Type B pancreatic cell (in vitro differentiated cells): ENCODE results near the gene ANKS1A. TPM values are rescaled to one million over a fixed set of nuclear protein-coding genes. Genes with fewer than 3 reads are reported as not detected.

ENCODE experiments used
- DNase-seq: peaks from one replicate; pipeline ENCODE4 v3.0.0; 2021; ENCODE audit warnings: mixed read lengths; ENCODE audit not compliant: unreplicated experiment; ENCODE audit errors: extremely low spot score
- H3K27ac Mint-ChIP-seq: 2 replicates; pipeline ENCODE4 v1.8.0; 2021; ENCODE audit warnings: mild to moderate bottlenecking, mixed read lengths
- H3K27me3 Mint-ChIP-seq: 2 replicates; pipeline ENCODE4 v1.8.0; 2021; ENCODE audit warnings: mixed read lengths
- H3K36me3 Mint-ChIP-seq: 2 replicates; pipeline ENCODE4 v1.8.0; 2021; ENCODE audit warnings: mixed read lengths
- H3K4me1 Mint-ChIP-seq: one replicate; pipeline ENCODE4 v1.8.0; 2021; ENCODE audit warnings: mixed read lengths; ENCODE audit not compliant: unreplicated experiment
- H3K4me3 Mint-ChIP-seq: 2 replicates; pipeline ENCODE4 v1.8.0; 2021; ENCODE audit warnings: mild to moderate bottlenecking, mixed read lengths
- H3K9me3 Mint-ChIP-seq: 2 replicates; pipeline ENCODE4 v1.8.0; 2021; ENCODE audit warnings: mixed read lengths
- total RNA-seq: library from RNA; stranded (reverse); gene quantifications from 2 replicates; pipeline ENCODE4 v1.2.1, GENCODE V29; 2021; ENCODE audit warnings: low replicate concordance
- TF ChIP-seq, protein P1 (sequence below): fragments of 200-600 bp; sonication (generic); conservative IDR thresholded peaks from 2 replicates; pipeline ENCODE4 v1.5.0; 2021; ENCODE audit warnings: antibody characterized with exemption, mild to moderate bottlenecking

The ANKS1A gene
- total RNA-seq, 1 donor from 2014 or later: 28.0 TPM

DNA sequence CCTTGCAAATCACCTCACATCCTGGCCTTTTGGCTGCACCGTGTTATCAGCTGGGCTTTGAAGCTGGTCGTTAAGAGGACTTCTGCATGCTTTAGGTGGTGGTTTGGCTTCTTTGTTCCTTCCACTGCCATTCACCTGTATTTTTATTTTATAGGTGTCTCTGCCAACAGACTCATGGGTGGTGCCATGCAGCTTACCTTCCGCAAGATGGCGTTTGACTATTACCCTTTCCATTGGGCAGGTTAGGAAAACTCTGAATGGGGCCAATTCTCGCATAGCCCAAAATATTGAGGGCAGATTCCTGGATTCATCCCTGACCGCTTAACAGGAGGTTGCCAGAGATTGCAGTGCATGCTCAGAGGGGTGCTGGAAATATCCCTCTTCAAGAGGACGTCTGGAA is 33.6 kb upstream of the ANKS1A start:
- TF ChIP-seq, protein P1, sequence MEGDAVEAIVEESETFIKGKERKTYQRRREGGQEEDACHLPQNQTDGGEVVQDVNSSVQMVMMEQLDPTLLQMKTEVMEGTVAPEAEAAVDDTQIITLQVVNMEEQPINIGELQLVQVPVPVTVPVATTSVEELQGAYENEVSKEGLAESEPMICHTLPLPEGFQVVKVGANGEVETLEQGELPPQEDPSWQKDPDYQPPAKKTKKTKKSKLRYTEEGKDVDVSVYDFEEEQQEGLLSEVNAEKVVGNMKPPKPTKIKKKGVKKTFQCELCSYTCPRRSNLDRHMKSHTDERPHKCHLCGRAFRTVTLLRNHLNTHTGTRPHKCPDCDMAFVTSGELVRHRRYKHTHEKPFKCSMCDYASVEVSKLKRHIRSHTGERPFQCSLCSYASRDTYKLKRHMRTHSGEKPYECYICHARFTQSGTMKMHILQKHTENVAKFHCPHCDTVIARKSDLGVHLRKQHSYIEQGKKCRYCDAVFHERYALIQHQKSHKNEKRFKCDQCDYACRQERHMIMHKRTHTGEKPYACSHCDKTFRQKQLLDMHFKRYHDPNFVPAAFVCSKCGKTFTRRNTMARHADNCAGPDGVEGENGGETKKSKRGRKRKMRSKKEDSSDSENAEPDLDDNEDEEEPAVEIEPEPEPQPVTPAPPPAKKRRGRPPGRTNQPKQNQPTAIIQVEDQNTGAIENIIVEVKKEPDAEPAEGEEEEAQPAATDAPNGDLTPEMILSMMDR: no peak
- Mint-ChIP-seq H3K27me3 (no peaks in the 10 kb centered on the region), H3K9me3 (no peaks in the 10 kb centered on the region), H3K27ac (no peak overlapping the region), H3K4me3 (no peak overlapping the region), H3K36me3 (peaks cover 14% of the 10 kb centered on the region), H3K4me1 (no peaks in the 10 kb centered on the region)
- no peak for DNase-seq

DNA sequence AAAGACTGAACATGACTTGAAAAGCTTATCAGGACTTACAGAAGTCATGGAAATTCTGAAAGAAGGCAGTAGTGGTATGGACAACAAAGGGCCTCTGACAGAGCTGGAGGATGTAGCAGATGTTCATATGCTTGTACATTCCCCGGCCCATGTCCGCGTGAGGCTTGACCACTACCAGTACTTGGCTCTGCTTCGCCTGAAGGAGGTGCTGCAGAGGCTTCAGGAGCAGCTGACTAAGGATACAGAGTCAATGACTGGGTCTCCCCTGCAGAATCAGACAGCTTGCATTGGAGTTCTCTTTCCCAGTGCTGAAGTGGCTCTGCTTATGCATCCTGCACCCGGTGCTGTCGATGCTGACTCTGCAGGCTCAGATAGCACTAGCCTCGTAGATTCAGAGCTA is 30.4 kb upstream of the ANKS1A start:
- Mint-ChIP-seq H3K4me3 (no peak overlapping the region), H3K36me3 (peaks cover 19% of the 10 kb centered on the region), H3K27me3 (no peaks in the 10 kb centered on the region), H3K4me1 (no peaks in the 10 kb centered on the region), H3K27ac (no peak overlapping the region), H3K9me3 (no peaks in the 10 kb centered on the region)
- TF ChIP-seq, protein P1: no peak
- no peak for DNase-seq

DNA sequence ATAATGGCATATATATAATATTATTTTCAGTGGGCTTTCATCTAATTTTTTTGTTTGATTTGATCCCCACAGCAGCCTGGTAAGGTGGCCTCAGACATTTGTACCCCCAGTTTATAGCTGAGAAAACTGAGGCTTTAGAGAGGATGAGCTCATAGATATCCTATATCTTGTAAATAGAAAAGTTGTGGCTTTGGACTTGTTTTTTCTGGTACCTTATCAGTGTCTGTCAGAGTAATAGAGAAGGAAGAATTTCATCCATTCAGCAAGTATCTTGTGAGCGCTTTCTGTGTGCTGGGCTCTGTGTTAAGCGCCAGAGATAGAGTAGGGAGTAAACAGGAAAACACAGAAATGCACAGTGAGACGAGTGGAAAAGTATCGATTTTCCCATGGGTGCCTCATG is 29.1 kb upstream of the ANKS1A start:
- Mint-ChIP-seq H3K36me3 (peaks cover 16% of the 10 kb centered on the region), H3K27me3 (no peaks in the 10 kb centered on the region), H3K9me3 (no peaks in the 10 kb centered on the region), H3K4me1 (no peaks in the 10 kb centered on the region), H3K4me3 (no peak overlapping the region), H3K27ac (no peak overlapping the region)
- DNase-seq: no peak
- TF ChIP-seq, protein P1: no peak

DNA sequence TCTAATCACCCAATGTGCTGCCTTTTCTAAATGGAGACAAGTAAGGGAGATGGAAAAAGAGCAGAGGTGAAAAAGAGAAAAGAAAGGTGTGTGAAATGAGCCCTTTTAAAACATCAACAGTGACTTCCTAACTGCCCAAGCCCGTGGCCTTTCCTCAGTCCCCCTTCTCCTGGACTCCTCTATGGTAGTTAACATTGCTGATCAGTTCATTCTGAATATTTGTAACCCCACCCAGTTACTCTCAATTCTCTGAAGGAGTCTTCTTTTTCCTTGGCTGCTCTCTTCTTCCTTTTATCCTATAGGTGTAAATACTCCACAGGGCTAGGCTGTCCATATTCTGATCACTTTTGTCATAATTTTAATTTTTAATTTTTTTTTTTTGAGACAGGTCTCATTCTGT is 28.3 kb upstream of the ANKS1A start:
- Mint-ChIP-seq H3K4me1 (no peaks in the 10 kb centered on the region), H3K36me3 (peaks cover 16% of the 10 kb centered on the region)
- no peak for DNase-seq

DNA sequence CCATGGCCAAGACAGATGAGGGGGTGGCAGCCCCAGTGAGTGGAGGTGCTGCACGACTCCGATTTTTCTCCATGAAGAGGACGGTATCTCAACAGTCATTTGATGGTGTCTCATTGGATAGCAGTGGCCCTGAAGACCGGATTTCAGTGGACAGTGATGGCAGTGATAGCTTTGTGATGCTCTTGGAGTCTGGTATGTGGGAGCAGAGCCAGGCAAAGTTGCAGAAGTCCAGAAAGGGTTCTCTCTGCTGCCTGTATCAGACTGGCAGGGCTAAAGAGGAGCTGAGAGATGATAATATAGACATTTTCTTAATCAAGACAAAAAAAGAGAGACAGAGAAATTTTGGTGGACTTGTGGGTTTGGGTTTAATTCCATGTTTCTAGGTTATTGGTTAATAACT is 25.0 kb upstream of the ANKS1A start:
- Mint-ChIP-seq H3K4me3 (no peak overlapping the region), H3K27ac (no peak overlapping the region), H3K36me3 (peaks cover 9% of the 10 kb centered on the region), H3K4me1 (no peaks in the 10 kb centered on the region), H3K27me3 (no peaks in the 10 kb centered on the region), H3K9me3 (no peaks in the 10 kb centered on the region)
- TF ChIP-seq, protein P1: no peak
- no peak for DNase-seq

More for the DNA sequence above, 28.3 kb upstream of the ANKS1A start:
- H3K9me3 Mint-ChIP-seq: no peaks in the 10 kb centered on the region
- no peak overlapping the region for H3K4me3 Mint-ChIP-seq
- H3K27me3 Mint-ChIP-seq: no peaks in the 10 kb centered on the region
- no peak overlapping the region for H3K27ac Mint-ChIP-seq
- TF ChIP-seq, protein P1: no peak

DNA sequence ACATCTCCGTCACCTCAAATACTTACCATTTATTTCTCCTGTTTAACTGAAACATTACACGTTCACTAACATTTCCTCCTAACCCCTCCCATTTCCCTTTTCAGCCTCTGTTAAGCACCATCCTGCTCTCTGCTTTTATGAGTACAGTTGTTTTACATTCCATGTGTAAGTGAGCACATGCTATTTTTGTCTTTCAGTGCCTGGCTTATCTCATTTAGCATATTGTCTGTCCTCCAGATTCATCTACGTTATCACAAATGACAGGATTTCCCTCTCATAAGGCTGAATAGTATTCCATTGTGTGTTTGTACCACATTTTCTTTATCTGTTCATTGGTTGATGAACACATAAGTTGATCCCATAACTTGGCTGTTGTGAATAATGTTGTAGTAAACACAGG is 23.9 kb upstream of the ANKS1A start:
- DNase-seq: no peak
- Mint-ChIP-seq H3K9me3 (no peaks in the 10 kb centered on the region), H3K4me3 (no peak overlapping the region), H3K4me1 (no peaks in the 10 kb centered on the region), H3K36me3 (peaks cover 8% of the 10 kb centered on the region), H3K27me3 (no peaks in the 10 kb centered on the region), H3K27ac (no peak overlapping the region)
- TF ChIP-seq, protein P1: no peak
